GM18502 (cell line): ENCODE results near the gene TAAR1.
A peak's percentile ranks its signal among the peaks of the same experiment; 100 is the strongest.
"Not testable (repeated sequence)": the region's sequence is repeated elsewhere in the genome, so short reads cannot be mapped to it uniquely, and the experiment has no call there.

Experiments
- ATAC-seq: cut with Tn5 transposase; IDR thresholded peaks from one replicate; pipeline ENCODE4 v1.9.1; 2021; ENCODE audit warnings: mild to moderate bottlenecking; ENCODE audit not compliant: unreplicated experiment, poor library complexity

Gene TAAR1, protein sequence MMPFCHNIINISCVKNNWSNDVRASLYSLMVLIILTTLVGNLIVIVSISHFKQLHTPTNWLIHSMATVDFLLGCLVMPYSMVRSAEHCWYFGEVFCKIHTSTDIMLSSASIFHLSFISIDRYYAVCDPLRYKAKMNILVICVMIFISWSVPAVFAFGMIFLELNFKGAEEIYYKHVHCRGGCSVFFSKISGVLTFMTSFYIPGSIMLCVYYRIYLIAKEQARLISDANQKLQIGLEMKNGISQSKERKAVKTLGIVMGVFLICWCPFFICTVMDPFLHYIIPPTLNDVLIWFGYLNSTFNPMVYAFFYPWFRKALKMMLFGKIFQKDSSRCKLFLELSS

DNA sequence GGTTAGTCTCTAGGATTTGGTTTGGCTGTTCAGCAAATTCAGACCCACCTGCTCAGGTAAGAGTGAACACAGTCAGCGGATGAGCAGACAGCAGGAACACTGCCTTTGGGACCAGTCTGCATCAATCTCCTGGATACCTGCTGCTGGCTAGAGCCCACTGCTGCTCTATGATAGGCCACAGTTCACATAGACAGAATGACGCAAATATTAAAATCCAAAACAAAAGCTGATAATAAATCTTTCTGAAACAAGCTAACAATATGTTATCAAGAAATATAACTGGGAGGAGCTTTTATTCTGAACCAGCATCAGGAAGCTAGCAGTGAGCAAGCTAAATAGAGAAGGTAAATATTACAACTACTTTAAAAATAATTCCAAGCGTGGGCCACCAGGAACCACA, at the start of gene TAAR1:
Gene TAAR1, minus strand, starts transcription at position 101 of the 400 bp plus-strand sequence. CDS start 13,179 bp downstream, outside the sequence.
- no peak for ATAC-seq

DNA sequence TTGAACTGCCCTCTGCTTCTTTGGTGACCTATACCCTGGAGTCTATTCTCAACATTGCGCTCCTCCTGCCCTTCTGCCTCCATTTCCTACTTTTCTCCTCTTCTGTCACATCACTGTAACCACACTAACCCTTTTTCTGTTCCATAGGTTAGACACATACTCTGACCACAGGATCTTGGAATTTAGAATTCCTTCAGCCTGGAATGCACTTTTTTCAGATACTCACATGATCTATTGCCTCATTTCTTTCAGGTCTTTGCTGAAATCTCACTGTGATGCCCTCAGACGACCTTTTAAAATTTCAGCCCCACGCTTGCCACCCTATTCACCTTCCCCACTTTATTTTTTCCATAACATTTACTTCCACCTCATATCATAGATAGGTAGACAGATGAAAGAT, 49.8 kb upstream of the TAAR1 start:
- no peak for ATAC-seq

- ATAC-seq, result no peak
Measured at GRCh38 chr6:132708002-132708401, 49.0 kb upstream of the TAAR1 start.

GRCh38 chr6:132706756-132707155, 47.8 kb upstream of the TAAR1 start:
- ATAC-seq, result not testable (repeated sequence)

GRCh38 chr6:132703936-132704335, 45.0 kb upstream of the TAAR1 start:
- ATAC-seq, result no peak

GRCh38 chr6:132698608-132699007, 39.6 kb upstream of the TAAR1 start:
- ATAC-seq, result peak; percentile 94

GRCh38 chr6:132695773-132696172, 36.8 kb upstream of the TAAR1 start:
- no peak for ATAC-seq

- no peak for ATAC-seq
Measured at GRCh38 chr6:132693478-132693877, 34.5 kb upstream of the TAAR1 start.

GRCh38 chr6:132690678-132691077, 31.7 kb upstream of the TAAR1 start:
- no peak for ATAC-seq

DNA sequence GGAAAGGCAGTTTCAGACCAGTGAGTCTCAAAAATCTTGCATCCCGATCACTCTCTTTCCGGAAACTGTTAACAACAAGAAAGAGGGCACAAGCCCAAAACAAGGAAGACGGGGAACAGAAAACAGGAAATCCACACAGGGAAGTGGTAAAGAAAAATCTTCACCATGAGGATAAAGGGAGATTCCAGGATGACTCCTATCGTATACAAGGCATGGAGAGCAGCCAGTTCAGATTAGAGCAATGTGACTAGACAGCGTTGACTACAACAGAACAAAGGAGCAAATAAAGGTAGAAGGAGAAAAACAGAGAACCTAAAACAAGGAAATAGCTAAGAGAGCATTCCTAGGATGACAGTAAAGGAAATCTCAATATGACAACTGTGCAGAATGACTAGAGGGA, 28.3 kb upstream of the TAAR1 start:
- ATAC-seq, result no peak

DNA sequence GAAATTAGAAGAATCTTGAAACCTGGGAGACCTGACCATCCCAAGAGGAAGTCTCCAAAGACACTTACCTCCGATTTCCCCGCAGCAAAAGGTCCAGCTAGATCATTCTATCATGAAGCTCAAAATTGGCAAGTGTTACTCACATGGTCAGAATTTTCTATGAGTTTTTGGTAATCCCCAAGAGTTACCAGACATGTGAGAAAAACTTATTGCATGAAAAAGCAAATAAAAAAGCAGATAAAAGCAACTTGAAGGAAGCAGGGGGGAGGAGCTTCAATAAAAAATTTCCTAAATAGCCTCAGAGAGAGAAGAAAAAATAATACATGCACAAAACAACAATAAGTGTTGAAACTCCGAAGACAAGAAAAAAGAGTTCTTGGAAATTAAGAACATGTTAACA, 27.5 kb upstream of the TAAR1 start:
- ATAC-seq, result no peak

GRCh38 chr6:132685009-132685408, 26.0 kb upstream of the TAAR1 start:
- no peak for ATAC-seq

DNA sequence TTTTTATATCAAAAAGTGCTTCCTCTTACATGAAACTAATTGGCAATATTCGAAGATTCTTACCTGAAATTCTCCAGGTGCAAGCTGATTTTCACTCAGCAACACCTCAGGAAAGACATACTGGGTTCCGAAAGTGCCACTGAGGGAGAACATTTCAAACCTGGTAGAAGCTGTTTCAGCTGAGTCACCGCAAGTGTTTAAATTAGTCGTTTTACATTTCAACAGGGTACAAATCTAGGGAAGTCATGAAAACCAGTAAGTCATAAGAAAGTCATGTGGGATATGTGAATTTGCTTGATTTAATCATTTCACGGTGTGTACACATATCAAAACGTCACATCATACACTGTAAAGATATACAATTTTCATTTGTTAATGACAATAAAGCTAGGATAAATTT, 25.3 kb upstream of the TAAR1 start:
- ATAC-seq, result no peak

DNA sequence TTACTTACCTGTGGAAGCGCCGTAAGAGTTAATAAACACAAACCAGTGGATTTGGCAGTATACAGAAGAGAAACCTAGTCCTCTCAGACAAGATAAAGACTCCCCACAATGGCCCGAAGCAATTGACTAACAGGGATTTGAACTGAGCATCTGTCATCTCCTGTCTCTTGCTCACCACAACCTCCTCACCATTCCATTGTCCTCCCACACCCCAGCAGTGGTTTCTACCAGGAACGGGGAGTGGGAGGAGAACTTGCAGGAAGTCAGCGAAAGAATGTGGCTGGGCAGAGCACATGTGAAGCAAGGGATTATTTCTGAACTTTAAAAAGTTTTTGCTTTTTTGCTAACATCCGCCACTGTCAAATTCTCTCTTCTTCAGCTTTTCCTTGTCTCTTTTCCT, 24.6 kb upstream of the TAAR1 start:
- no peak for ATAC-seq

GRCh38 chr6:132679094-132679493, 20.1 kb upstream of the TAAR1 start:
- ATAC-seq, result peak; percentile 79

GRCh38 chr6:132675749-132676148, 16.8 kb upstream of the TAAR1 start:
- no peak for ATAC-seq

DNA sequence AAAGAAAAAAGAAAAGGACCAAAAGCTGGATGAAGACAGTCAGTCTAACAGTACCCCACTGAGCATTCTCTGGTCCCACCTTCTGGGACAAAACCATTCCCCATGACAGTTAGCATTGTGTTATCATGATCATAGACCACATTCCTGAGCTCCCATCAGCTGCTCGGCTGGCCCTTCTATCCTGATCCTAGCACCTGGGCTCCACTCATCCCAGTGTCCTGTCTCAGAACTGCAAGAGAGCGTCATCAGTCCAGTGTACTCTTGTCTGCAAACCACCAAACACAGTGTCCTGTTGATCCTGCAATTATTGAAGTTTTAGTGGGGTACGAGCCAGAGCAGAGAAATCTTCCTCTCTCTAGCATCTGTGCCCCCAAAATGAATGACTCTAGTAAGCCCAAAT, 16.0 kb upstream of the TAAR1 start:
- ATAC-seq, result no peak

DNA sequence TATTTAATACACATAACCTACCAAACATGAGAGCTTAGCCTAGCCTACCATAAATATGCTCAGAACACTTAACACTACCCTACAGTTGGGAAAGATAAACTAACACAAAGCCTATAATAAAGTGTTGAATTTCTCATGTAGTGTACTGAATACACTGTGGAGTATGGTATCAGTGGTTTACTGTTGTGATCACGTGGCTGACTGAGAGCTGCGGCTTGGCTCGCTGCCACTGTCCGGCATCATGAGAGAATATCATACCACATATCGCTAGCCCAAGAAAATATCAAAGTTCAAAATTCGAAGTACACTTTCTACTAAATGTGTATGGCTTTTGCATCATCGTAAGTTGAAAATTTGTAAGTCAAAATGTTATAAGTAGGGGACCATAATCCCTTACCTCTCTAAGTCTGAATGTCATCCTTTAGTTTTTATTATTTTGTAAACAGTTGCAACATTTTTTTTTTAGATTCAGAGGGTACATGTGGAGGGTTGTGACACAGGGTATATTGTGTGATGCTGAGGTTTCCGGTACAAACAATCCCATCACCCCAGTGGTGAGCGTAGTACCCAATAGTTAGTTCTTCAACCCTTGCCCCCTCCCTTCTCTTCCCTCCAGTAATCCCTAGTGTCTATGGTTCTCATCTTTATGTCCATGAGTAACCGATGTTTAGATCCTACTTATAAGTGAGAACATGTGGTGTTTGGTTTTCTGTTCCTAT, 14.6 kb upstream of the TAAR1 start:
- no peak for ATAC-seq

DNA sequence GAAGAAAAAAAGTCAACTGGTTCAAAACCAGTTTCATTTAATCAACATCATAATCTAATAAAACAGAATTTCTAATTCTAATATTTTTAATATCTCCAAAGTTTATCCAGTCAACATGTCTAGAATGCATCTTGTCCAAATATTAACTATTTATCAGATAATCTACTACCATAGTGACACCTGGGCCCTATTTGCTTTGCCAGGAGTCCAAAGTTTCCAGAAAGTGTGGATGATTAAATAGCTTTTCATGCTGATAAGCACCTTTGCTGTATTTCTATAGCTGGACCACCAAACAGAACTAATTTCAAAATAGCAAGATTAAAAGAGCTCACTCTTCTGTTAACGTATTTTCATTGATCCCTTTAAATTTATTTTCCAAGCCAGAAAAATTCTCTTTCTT, 12.3 kb upstream of the TAAR1 start:
- ATAC-seq, result no peak

DNA sequence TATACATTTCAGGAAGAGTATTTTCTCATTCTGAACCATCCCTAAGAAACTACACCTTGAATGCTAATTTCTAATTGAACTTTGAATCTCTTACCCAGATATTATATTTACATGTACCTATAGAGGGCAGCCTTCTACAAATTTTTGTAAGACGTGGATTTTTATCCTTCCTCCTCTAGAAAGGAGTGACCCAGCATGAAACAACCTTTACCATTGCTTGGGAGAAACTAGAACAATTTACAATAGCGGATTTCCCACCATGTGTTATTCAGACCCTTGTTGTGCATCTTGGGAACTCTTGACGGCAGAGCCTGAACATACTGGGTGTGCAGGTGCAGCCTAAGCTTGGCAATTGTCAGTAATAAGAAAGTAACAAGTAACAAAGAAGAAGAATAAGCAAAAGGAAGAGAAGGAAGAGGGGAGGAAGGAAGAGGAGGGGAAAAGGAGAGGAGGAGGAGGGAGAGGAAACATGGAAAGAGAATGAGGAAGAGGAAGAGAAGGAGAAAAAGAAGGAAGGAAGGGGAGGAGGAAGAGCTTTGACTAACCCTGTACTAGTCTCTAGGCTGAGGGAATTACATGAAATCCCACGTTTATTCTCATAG, 10.8 kb upstream of the TAAR1 start:
- ATAC-seq, result peak; percentile 70

DNA sequence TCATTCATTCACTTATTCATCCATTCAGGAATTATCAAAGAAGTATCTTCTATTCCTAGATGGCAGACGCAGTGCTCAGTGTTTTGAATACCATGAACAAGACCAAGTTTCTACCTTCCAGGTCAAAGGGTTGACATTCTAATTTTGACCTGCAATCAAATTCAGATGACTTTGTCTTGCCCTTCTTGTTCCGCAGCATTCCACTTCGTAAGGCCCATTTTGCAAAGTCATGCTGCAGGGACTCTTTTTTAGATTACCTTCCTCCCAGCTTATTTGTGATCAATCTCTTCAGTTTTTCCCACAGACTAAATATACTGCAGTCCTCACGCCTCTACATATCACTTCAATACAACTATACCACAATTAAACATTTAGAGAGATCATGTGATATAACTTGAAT, 7.1 kb upstream of the TAAR1 start:
- ATAC-seq, result no peak
